ENCODE data around the gene LMNTD1.
"Not testable (repeated sequence)": the region's sequence is repeated elsewhere in the genome, so short reads cannot be mapped to it uniquely, and the experiment has no call there.

LMNTD1 gene

DNA sequence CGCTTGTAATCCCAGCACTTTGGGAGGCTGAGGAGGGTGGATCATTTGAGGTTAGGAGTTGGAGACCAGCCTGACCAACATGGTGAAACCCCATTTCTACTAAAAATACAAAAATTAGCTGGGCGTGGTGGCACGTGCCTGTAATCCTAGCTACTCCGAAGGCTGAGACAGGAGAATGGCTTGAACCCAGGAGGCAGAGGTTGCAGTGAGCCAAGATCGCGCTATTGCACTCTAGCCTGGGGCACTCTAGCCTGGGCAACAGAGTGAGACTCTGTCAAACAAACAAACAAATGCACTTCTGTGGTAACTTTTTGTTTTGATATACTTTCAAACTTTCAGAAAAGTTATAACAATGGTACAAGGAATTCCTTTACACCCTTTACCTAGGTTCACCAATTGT is 126.3 kb downstream of the LMNTD1 start:
- DNase-seq: not testable (repeated sequence)
